PC-9 (cell line): ENCODE results near the gene ZDHHC3.

Experiments
- CTCF ChIP-seq: fragments of 200-600 bp; sonication (generic); conservative IDR thresholded peaks from 2 replicates; pipeline ENCODE4 v1.6.1; 2017; ENCODE audit warnings: mixed run types, antibody characterized with exemption, mild to moderate bottlenecking, moderate library complexity
- EZH2 ChIP-seq: fragments of 200-600 bp; sonication (generic); IDR thresholded peaks from 2 replicates; pipeline ENCODE4 v1.8.0; 2017; ENCODE audit warnings: antibody characterized with exemption, low read depth

- TF ChIP-seq CTCF, result no peak
- no peak for TF ChIP-seq EZH2
Observed at GRCh38 chr3:44952689-44953088, 23.3 kb downstream of the ZDHHC3 start.
